Breast epithelium (tissue), 3 donors: ENCODE measurements around the gene PTPN2.

Source experiments
- POLR2A ChIP-seq: fragments of 450-650 bp; IDR thresholded peaks from one replicate; pipeline ENCODE4 v1.6.1; 2016; ENCODE audit warnings: antibody characterized with exemption, mild to moderate bottlenecking, moderate library complexity
- TF ChIP-seq, protein P1 (sequence below), 3 donors: fragments of 450-650 bp; IDR thresholded peaks; one replicate each; pipeline ENCODE4 v1.5.1; 2016 to 2017; ENCODE audit warnings: antibody characterized with exemption in 3 of 3, mild to moderate bottlenecking in 3 of 3, moderate library complexity in 3 of 3

- TF ChIP-seq, protein P1, sequence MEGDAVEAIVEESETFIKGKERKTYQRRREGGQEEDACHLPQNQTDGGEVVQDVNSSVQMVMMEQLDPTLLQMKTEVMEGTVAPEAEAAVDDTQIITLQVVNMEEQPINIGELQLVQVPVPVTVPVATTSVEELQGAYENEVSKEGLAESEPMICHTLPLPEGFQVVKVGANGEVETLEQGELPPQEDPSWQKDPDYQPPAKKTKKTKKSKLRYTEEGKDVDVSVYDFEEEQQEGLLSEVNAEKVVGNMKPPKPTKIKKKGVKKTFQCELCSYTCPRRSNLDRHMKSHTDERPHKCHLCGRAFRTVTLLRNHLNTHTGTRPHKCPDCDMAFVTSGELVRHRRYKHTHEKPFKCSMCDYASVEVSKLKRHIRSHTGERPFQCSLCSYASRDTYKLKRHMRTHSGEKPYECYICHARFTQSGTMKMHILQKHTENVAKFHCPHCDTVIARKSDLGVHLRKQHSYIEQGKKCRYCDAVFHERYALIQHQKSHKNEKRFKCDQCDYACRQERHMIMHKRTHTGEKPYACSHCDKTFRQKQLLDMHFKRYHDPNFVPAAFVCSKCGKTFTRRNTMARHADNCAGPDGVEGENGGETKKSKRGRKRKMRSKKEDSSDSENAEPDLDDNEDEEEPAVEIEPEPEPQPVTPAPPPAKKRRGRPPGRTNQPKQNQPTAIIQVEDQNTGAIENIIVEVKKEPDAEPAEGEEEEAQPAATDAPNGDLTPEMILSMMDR (IDR thresholded peaks at IDR 0.05): no peak
- no peak for TF ChIP-seq POLR2A
Measured at GRCh38 chr18:12751503-12751884, 132.5 kb downstream of the PTPN2 start.
